Activated CD4-positive, alpha-beta memory T cell treated with anti-CD3 and anti-CD28 coated beads, Interleukin-2, amount 10 ng/mL, durations not matched to agents 7 days and 5 days (primary cell): ENCODE results near the gene ARHGEF4. TPM values are rescaled to one million over a fixed set of nuclear protein-coding genes. Genes with fewer than 3 reads are reported as not detected.

ENCODE experiments used
- CTCF ChIA-PET: fragments of 350-600 bp; sonication (Branson Sonifier 250); formaldehyde crosslinking; loops from one replicate; lab custom pipeline; 2021; ENCODE audit warnings: antibody characterized with exemption, inconsistent platforms; lab: Charles Lee
- POLR2A ChIA-PET: fragments of 350-600 bp; sonication (Branson Sonifier 250); formaldehyde crosslinking; loops from one replicate; lab custom pipeline; 2021; ENCODE audit warnings: antibody characterized with exemption; lab: Charles Lee
- DNase-seq: peaks from one replicate; pipeline ENCODE4 v3.0.0-alpha.2; 2020
- H3K27ac Mint-ChIP-seq: one replicate; pipeline ENCODE4 v1.8.0; 2021; ENCODE audit warnings: mild to moderate bottlenecking, mixed read lengths
- H3K27me3 Mint-ChIP-seq: one replicate; pipeline ENCODE4 v1.8.0; 2021; ENCODE audit warnings: mixed read lengths
- H3K36me3 Mint-ChIP-seq: one replicate; pipeline ENCODE4 v1.8.0; 2021; ENCODE audit warnings: low read depth, mixed read lengths
- H3K4me1 Mint-ChIP-seq: one replicate; pipeline ENCODE4 v1.8.0; 2021; ENCODE audit warnings: mixed read lengths
- H3K4me3 Mint-ChIP-seq: one replicate; pipeline ENCODE4 v1.8.0; 2021; ENCODE audit warnings: mild to moderate bottlenecking, mixed read lengths
- H3K9me3 Mint-ChIP-seq: one replicate; pipeline ENCODE4 v1.8.0; 2021; ENCODE audit warnings: mixed read lengths
- total RNA-seq, 2 experiments: library from RNA; stranded (reverse); gene quantifications; one replicate each; pipeline ENCODE4 v1.2.3, GENCODE V29; 2021

Gene ARHGEF4
- under 1 TPM; 0.25 to 0.30 TPM for total RNA-seq

- POLR2A ChIA-PET: no interaction called here
- no peaks in the 10 kb centered on the region for H3K4me1 Mint-ChIP-seq
- peaks cover 36% of the 10 kb centered on the region for H3K27me3 Mint-ChIP-seq
- no peak within 1 kb of the TSS for H3K27ac Mint-ChIP-seq
- H3K9me3 Mint-ChIP-seq: no peaks in the 10 kb centered on the region
- peak; percentile 34 for DNase-seq
- CTCF ChIA-PET: no interaction called here
- H3K4me3 Mint-ChIP-seq: no peak within 1 kb of the TSS
- H3K36me3 Mint-ChIP-seq: no peaks in the 10 kb centered on the region
Measured at GRCh38 chr2:130836501-130837174, at the start of gene ARHGEF4. TSS of gene ARHGEF4 (plus strand) at chr2:130836914. CDS start at chr2:130836954, 40 bp downstream.

- Mint-ChIP-seq H3K27ac (no peak overlapping the region), H3K36me3 (no peaks in the 10 kb centered on the region), H3K4me3 (no peak overlapping the region), H3K4me1 (no peaks in the 10 kb centered on the region), H3K9me3 (no peaks in the 10 kb centered on the region), H3K27me3 (peaks cover 9% of the 10 kb centered on the region)
- no peak for DNase-seq
- ChIA-PET POLR2A (no interaction called here), CTCF (no interaction called here)
Measured at GRCh38 chr2:130787841-130788240, 48.9 kb upstream of the ARHGEF4 start.

GRCh38 chr2:130790312-130790711, 46.4 kb upstream of the ARHGEF4 start:
- ChIA-PET POLR2A (no interaction called here), CTCF (no interaction called here)
- no peak overlapping the region for H3K27ac Mint-ChIP-seq
- no peak overlapping the region for H3K4me3 Mint-ChIP-seq
- no peaks in the 10 kb centered on the region for H3K36me3 Mint-ChIP-seq
- H3K27me3 Mint-ChIP-seq: peaks cover 14% of the 10 kb centered on the region
- no peaks in the 10 kb centered on the region for H3K9me3 Mint-ChIP-seq
- no peak for DNase-seq
- H3K4me1 Mint-ChIP-seq: no peaks in the 10 kb centered on the region

- Mint-ChIP-seq H3K27ac (no peak overlapping the region), H3K36me3 (no peaks in the 10 kb centered on the region), H3K27me3 (peaks cover 14% of the 10 kb centered on the region), H3K9me3 (no peaks in the 10 kb centered on the region), H3K4me1 (peaks cover 3% of the 10 kb centered on the region), H3K4me3 (no peak overlapping the region)
- ChIA-PET CTCF (no interaction called here), POLR2A (no interaction called here)
- no peak for DNase-seq
Measured at GRCh38 chr2:130790804-130791616, 45.7 kb upstream of the ARHGEF4 start.

GRCh38 chr2:130791617-130791939, 45.1 kb upstream of the ARHGEF4 start:
- Mint-ChIP-seq H3K27me3 (peaks cover 14% of the 10 kb centered on the region), H3K4me3 (no peak overlapping the region), H3K27ac (no peak overlapping the region), H3K36me3 (no peaks in the 10 kb centered on the region), H3K9me3 (no peaks in the 10 kb centered on the region), H3K4me1 (peaks cover 6% of the 10 kb centered on the region)
- DNase-seq: no peak
- ChIA-PET POLR2A (no interaction called here), CTCF (no interaction called here)

- ChIA-PET POLR2A (no interaction called here), CTCF (interaction anchor here (0.5 to 8.6 kb wide), 5 partner anchors 67 to 377 kb away, joined by 3 to 243 read pairs (median 3); partner anchors contain the start of gene GPR148)
- H3K27ac Mint-ChIP-seq: no peak overlapping the region
- H3K36me3 Mint-ChIP-seq: no peaks in the 10 kb centered on the region
- DNase-seq: no peak
- no peaks in the 10 kb centered on the region for H3K9me3 Mint-ChIP-seq
- H3K27me3 Mint-ChIP-seq: peaks cover 14% of the 10 kb centered on the region
- no peak overlapping the region for H3K4me3 Mint-ChIP-seq
- peaks cover 12% of the 10 kb centered on the region for H3K4me1 Mint-ChIP-seq
Measured at GRCh38 chr2:130795431-130795830, 41.3 kb upstream of the ARHGEF4 start.

GRCh38 chr2:130796290-130796689, 40.4 kb upstream of the ARHGEF4 start:
- no peaks in the 10 kb centered on the region for H3K9me3 Mint-ChIP-seq
- no peak overlapping the region for H3K27ac Mint-ChIP-seq
- H3K27me3 Mint-ChIP-seq: peaks cover 14% of the 10 kb centered on the region
- ChIA-PET POLR2A (no interaction called here), CTCF (interaction anchor here (0.6 to 8.6 kb wide), 8 partner anchors 11 to 297 kb away, joined by 3 to 243 read pairs (median 4); partner anchors contain the start of genes FAM168B and GPR148)
- no peaks in the 10 kb centered on the region for H3K36me3 Mint-ChIP-seq
- H3K4me3 Mint-ChIP-seq: no peak overlapping the region
- H3K4me1 Mint-ChIP-seq: peaks cover 12% of the 10 kb centered on the region
- no peak for DNase-seq

- CTCF ChIA-PET: interaction anchor here (0.7 to 8.6 kb wide), 40 partner anchors 9 to 356 kb away, joined by 3 to 243 read pairs (median 4); partner anchors contain the start of genes FAM168B and GPR148
- POLR2A ChIA-PET: interaction anchor here (0.6 to 1.6 kb wide), 8 partner anchors 24 to 120 kb away, joined by 3 to 12 read pairs (median 3); no protein-coding TSS in a partner anchor
Measured at GRCh38 chr2:130797493-130798435, 39.0 kb upstream of the ARHGEF4 start.

GRCh38 chr2:130798472-130799218, 38.1 kb upstream of the ARHGEF4 start:
- no peak for DNase-seq
- Mint-ChIP-seq H3K36me3 (no peaks in the 10 kb centered on the region), H3K4me3 (peak overlapping the region; percentile 64), H3K27me3 (peaks cover 6% of the 10 kb centered on the region), H3K27ac (no peak overlapping the region), H3K9me3 (no peaks in the 10 kb centered on the region), H3K4me1 (peaks cover 12% of the 10 kb centered on the region)
- ChIA-PET POLR2A (no interaction called here), CTCF (interaction anchor here (1.3 to 8.6 kb wide), 7 partner anchors 13 to 92 kb away, joined by 3 to 243 read pairs (median 10); partner anchors contain the start of gene GPR148)

More at GRCh38 chr2:130797493-130798435, 39.0 kb upstream of the ARHGEF4 start:
- Mint-ChIP-seq H3K36me3 (no peaks in the 10 kb centered on the region), H3K27ac (peak overlapping the region; percentile 47), H3K9me3 (no peaks in the 10 kb centered on the region), H3K27me3 (peaks cover 13% of the 10 kb centered on the region), H3K4me1 (peaks cover 12% of the 10 kb centered on the region), H3K4me3 (peak overlapping the region; percentile 64)
- peak; percentile 92 for DNase-seq

- DNase-seq: no peak
- POLR2A ChIA-PET: no interaction called here
Measured at GRCh38 chr2:130799295-130799694, 37.4 kb upstream of the ARHGEF4 start.

GRCh38 chr2:130805613-130806012, 31.1 kb upstream of the ARHGEF4 start:
- no peak for DNase-seq
- Mint-ChIP-seq H3K4me1 (peaks cover 17% of the 10 kb centered on the region), H3K9me3 (no peaks in the 10 kb centered on the region), H3K36me3 (no peaks in the 10 kb centered on the region), H3K27me3 (peaks cover 11% of the 10 kb centered on the region), H3K4me3 (no peak overlapping the region), H3K27ac (no peak overlapping the region)
- ChIA-PET POLR2A (no interaction called here), CTCF (no interaction called here)

More at GRCh38 chr2:130799295-130799694, 37.4 kb upstream of the ARHGEF4 start:
- no peaks in the 10 kb centered on the region for H3K9me3 Mint-ChIP-seq
- CTCF ChIA-PET: interaction anchor here (1.3 to 8.6 kb wide), 5 partner anchors 17 to 92 kb away, joined by 3 to 243 read pairs (median 6); partner anchors contain the start of gene GPR148
- no peak overlapping the region for H3K4me3 Mint-ChIP-seq
- H3K36me3 Mint-ChIP-seq: no peaks in the 10 kb centered on the region
- H3K27ac Mint-ChIP-seq: no peak overlapping the region
- H3K27me3 Mint-ChIP-seq: peaks cover 5% of the 10 kb centered on the region
- peaks cover 12% of the 10 kb centered on the region for H3K4me1 Mint-ChIP-seq

- Mint-ChIP-seq H3K4me1 (peaks cover 18% of the 10 kb centered on the region), H3K4me3 (no peak overlapping the region), H3K36me3 (no peaks in the 10 kb centered on the region), H3K27ac (no peak overlapping the region), H3K27me3 (peaks cover 17% of the 10 kb centered on the region), H3K9me3 (no peaks in the 10 kb centered on the region)
- ChIA-PET CTCF (interaction anchor here (1.4 kb wide), 1 partner anchor 9 kb away, joined by 3 read pairs; no protein-coding TSS in a partner anchor), POLR2A (no interaction called here)
- DNase-seq: no peak
Measured at GRCh38 chr2:130806370-130806769, 30.3 kb upstream of the ARHGEF4 start.
